OCI-LY7 (cell line): ENCODE data around the gene ZC3H8. TPM values are rescaled to one million over a fixed set of nuclear protein-coding genes. Genes with fewer than 3 reads are reported as not detected.

Source experiments
- BruUV-seq: library from RNA; stranded (reverse); fragments of 400-500 nt; replicated peaks from 2 replicates; lab custom pipeline; 2021; lab: Mats Ljungman, UMichigan
- CTCF ChIA-PET: fragments of 300-600 bp; sonication (Branson Sonifier 250); formaldehyde crosslinking; loops from one replicate; lab custom pipeline; 2022; ENCODE audit warnings: antibody characterized with exemption; ENCODE audit not compliant: unreplicated experiment; lab: Charles Lee
- POLR2A ChIA-PET: fragments of 300-600 bp; sonication (Branson Sonifier 250); formaldehyde crosslinking; loops from one replicate; lab custom pipeline; 2022; ENCODE audit warnings: antibody characterized with exemption; lab: Charles Lee
- DNase-seq: peaks from one replicate; pipeline ENCODE4 v3.0.0-alpha.2; 2015; ENCODE audit warnings: low spot score
- H2AFZ ChIP-seq: fragments of 200-600 bp; sonication (generic), shearing (Covaris generic); 2 replicates; pipeline ENCODE4 v1.6.1; 2014; ENCODE audit warnings: mild to moderate bottlenecking, antibody characterized with exemption, low read length, moderate library complexity
- H3K27ac ChIP-seq: fragments of 200-600 bp; sonication (generic); 2 replicates; pipeline ENCODE4 v1.5.1; 2014; ENCODE audit warnings: mixed run types, low read depth, mild to moderate bottlenecking, moderate library complexity, low read length, inconsistent platforms; ENCODE audit not compliant: poor library complexity, severe bottlenecking
- H3K36me3 ChIP-seq: fragments of 200-600 bp; sonication (generic); 2 replicates; pipeline ENCODE4 v1.6.1; 2014; ENCODE audit warnings: mild to moderate bottlenecking, antibody characterized with exemption, low read length, moderate library complexity, mixed read lengths; ENCODE audit not compliant: insufficient read depth
- H3K4me1 ChIP-seq: fragments of 200-600 bp; sonication (generic); 2 replicates; pipeline ENCODE4 v1.5.1; 2014; ENCODE audit warnings: mild to moderate bottlenecking, low read length; ENCODE audit not compliant: insufficient read depth, poor library complexity, severe bottlenecking
- H3K4me2 ChIP-seq: fragments of 200-600 bp; sonication (generic); 2 replicates; pipeline ENCODE4 v1.6.1; 2014; ENCODE audit warnings: mild to moderate bottlenecking, low read length
- H3K4me3 ChIP-seq: fragments of 200-600 bp; sonication (generic); 2 replicates; pipeline ENCODE4 v1.5.1; 2014; ENCODE audit warnings: mild to moderate bottlenecking, low read depth, low read length; ENCODE audit not compliant: poor library complexity, severe bottlenecking
- H3K79me2 ChIP-seq: fragments of 200-600 bp; sonication (generic); 2 replicates; pipeline ENCODE4 v1.6.1; 2016; ENCODE audit warnings: low read depth, mild to moderate bottlenecking, low read length, moderate library complexity, mixed read lengths; ENCODE audit not compliant: insufficient read depth
- H3K9me2 ChIP-seq: fragments of 200-600 bp; sonication (generic); 2 replicates; pipeline ENCODE4 v1.6.1; 2016; ENCODE audit warnings: mild to moderate bottlenecking, low read length, mixed read lengths; ENCODE audit not compliant: insufficient read depth
- H3K9me3 ChIP-seq: fragments of 200-600 bp; sonication (generic); 2 replicates; pipeline ENCODE4 v1.6.1; 2014; ENCODE audit warnings: mild to moderate bottlenecking, mixed run types, low read length, mixed read lengths
- H4K20me1 ChIP-seq: fragments of 200-600 bp; sonication (generic); 2 replicates; pipeline ENCODE4 v1.6.1; 2014; ENCODE audit warnings: mild to moderate bottlenecking, antibody characterized with exemption, low read length, moderate library complexity, mixed read lengths; ENCODE audit not compliant: insufficient read depth
- CTCF ChIP-seq: fragments of 200-600 bp; sonication (generic); conservative IDR thresholded peaks from 2 replicates; pipeline ENCODE4 v1.5.1; 2014; ENCODE audit warnings: mild to moderate bottlenecking, antibody characterized with exemption, low read length, moderate library complexity, mixed read lengths
- EZH2phosphoT487 ChIP-seq: fragments of 200-600 bp; sonication (generic); IDR thresholded peaks from 2 replicates; pipeline ENCODE4 v1.6.1; 2018; ENCODE audit warnings: low read depth, borderline replicate concordance, mild to moderate bottlenecking, mixed run types, antibody characterized with exemption, low read length, moderate library complexity, mixed read lengths
- intact Hi-C: fragments of 100-400 bp; cut with micrococcal nuclease; formaldehyde crosslinking; loops from one replicate; pipeline ENCODE4 v1.10.0; 2022; ENCODE audit not compliant: unreplicated experiment
- total RNA-seq, 2 experiments: library from RNA; depleted of rRNA in 1 of 2; stranded (reverse); fragments of >200 nt in 1 of 2; shearing (Covaris generic) in 1 of 2; gene quantifications; 2 replicates each; pipeline ENCODE4 v1.2.3, GENCODE V29; 2014 to 2022

ZC3H8 gene
- total RNA-seq, 2 experiments from 2014 or later, result 15.0 to 23.8 TPM

- CTCF ChIA-PET, result no interaction called here
- POLR2A ChIA-PET, result no interaction called here
- H3K4me3 ChIP-seq, result no peak overlapping the region
- DNase-seq, result no peak
- H4K20me1 ChIP-seq, result no peaks in the 10 kb centered on the region
- H3K36me3 ChIP-seq, result no peaks in the 10 kb centered on the region
- H2AFZ ChIP-seq, result no peak overlapping the region
- H3K4me1 ChIP-seq, result peaks cover 24% of the 10 kb centered on the region
- H3K9me3 ChIP-seq, result no peaks in the 10 kb centered on the region
- no peak overlapping the region for H3K4me2 ChIP-seq
- no peak overlapping the region for H3K27ac ChIP-seq
- no peaks in the 10 kb centered on the region for H3K9me2 ChIP-seq
- TF ChIP-seq EZH2phosphoT487, result no peak
- TF ChIP-seq CTCF, result no peak
- intact Hi-C loops, result no loop called here
- no TSS peak for BruUV-seq
- no peaks in the 10 kb centered on the region for H3K79me2 ChIP-seq
Measured at GRCh38 chr2:112162341-112162740, 92.5 kb downstream of the ZC3H8 start.

Other genes starting within 250 kb of the ZC3H8 start
- 9.1 and 13.9 TPM in 2 replicates for gene TMEM87B, start 199.8 kb downstream of the ZC3H8 start, total RNA-seq (2014; rRNA removed; shearing (Covaris generic))
- 22.8 TPM in 2 replicates for gene TMEM87B, start 199.8 kb downstream of the ZC3H8 start, total RNA-seq (2022)
- not detected in 2 replicates for gene FBLN7, start 116.7 kb downstream of the ZC3H8 start, total RNA-seq (2014; rRNA removed; shearing (Covaris generic))
- 0.25 TPM in 1 of 2 replicates, not detected in the other for gene FBLN7, start 116.7 kb downstream of the ZC3H8 start, total RNA-seq (2022)
- 4.3 and 5.4 TPM in 2 replicates for gene ZC3H6, start 20.6 kb upstream of the ZC3H8 start, total RNA-seq (2014; rRNA removed; shearing (Covaris generic))
- gene ZC3H6, start 20.6 kb upstream of the ZC3H8 start, total RNA-seq (2022), result 16.5 and 17.3 TPM in 2 replicates
- gene RGPD8, start 178.6 kb upstream of the ZC3H8 start, total RNA-seq (2014; rRNA removed; shearing (Covaris generic)), result 0.44 TPM in 1 of 2 replicates, not detected in the other
- 0.22 TPM in 1 of 2 replicates, not detected in the other for gene RGPD8, start 178.6 kb upstream of the ZC3H8 start, total RNA-seq (2022)
- 27.1 and 32.9 TPM in 2 replicates for gene TTL, start 227.1 kb upstream of the ZC3H8 start, total RNA-seq (2014; rRNA removed; shearing (Covaris generic))
- 45.1 and 48.7 TPM in 2 replicates for gene TTL, start 227.1 kb upstream of the ZC3H8 start, total RNA-seq (2022)